GM18907 (cell line): ENCODE results near the gene SIDT2.

Experiments
- ATAC-seq: cut with Tn5 transposase; IDR thresholded peaks from one replicate; pipeline ENCODE4 v1.9.1; 2021; ENCODE audit warnings: mild to moderate bottlenecking, moderate library complexity; ENCODE audit not compliant: unreplicated experiment

Gene SIDT2

DNA sequence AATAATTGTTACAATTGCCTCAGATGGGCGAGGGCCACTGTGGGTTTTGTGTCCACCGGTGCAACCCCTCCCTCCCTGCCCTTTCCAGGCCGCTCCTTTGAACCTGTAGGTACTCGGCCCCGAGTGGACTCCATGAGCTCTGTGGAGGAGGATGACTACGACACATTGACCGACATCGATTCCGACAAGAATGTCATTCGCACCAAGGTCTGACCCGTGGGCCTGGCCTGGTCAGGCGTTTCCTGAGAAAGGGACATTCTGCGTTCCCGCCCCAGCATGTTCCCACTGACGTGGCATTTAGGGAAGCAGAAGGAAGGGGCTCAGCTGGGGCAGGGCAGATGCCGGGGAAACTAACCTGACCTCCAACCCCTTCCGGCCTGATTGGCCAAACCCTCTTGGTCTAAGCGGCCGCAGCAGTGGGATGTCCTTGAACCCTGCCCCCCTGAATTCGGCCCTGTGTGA, 10.1 kb downstream of the SIDT2 start:
- ATAC-seq: no peak

DNA sequence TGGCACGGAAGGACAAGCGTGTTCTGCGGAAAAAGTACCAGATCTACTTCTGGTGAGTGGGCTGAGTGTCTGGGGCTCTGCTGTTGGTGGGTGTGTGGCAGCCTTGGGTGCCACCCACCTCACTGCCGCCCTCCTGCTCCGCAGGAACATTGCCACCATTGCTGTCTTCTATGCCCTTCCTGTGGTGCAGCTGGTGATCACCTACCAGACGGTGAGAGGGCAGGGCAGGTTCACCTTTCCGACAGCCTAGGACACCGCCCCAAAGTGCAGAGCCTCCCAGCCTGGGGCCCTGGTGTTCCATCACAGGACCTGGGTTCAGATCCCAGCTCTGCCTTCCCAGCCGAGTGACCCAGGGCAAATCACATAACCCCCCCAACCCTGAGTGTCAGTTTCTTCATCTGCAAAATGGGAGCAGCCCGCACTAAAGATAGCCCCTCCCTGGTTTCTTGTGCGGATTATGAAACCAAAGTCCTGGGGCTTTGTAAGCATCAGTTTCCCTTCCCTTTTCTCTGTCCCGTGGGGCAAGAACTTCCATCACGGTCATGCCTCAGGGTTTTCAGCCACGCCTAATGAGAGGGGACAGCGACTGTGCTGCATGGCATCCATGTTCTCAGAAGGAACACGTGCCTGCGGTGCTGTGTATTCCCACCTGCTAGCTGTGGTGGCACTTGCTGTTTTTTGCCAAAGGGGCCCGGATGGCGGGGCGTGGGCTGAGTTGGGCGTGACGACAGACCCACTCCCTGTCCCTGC, 10.8 kb downstream of the SIDT2 start:
- ATAC-seq: peak; percentile 66

DNA sequence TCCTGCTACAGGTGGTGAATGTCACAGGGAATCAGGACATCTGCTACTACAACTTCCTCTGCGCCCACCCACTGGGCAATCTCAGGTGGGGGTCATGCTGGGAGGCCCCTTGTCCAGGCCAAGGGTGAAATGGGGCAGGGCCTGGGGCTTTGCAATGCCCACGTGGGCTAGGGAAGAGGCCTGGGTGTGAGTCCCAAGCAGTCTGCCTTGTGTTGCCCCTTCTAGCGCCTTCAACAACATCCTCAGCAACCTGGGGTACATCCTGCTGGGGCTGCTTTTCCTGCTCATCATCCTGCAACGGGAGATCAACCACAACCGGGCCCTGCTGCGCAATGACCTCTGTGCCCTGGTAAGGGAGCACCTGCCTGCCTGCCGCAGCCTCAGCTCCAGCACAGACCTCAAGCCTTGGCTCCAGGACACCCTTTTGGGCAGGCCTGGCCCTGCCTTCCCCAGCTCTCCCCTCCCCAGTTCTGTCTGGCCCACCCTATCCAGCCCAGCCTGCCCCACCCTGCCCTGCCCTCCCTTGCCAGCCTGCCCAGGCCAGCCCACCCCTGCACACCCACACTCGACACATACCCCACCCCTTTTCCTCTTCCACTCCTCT, 11.5 kb downstream of the SIDT2 start:
- no peak for ATAC-seq

DNA sequence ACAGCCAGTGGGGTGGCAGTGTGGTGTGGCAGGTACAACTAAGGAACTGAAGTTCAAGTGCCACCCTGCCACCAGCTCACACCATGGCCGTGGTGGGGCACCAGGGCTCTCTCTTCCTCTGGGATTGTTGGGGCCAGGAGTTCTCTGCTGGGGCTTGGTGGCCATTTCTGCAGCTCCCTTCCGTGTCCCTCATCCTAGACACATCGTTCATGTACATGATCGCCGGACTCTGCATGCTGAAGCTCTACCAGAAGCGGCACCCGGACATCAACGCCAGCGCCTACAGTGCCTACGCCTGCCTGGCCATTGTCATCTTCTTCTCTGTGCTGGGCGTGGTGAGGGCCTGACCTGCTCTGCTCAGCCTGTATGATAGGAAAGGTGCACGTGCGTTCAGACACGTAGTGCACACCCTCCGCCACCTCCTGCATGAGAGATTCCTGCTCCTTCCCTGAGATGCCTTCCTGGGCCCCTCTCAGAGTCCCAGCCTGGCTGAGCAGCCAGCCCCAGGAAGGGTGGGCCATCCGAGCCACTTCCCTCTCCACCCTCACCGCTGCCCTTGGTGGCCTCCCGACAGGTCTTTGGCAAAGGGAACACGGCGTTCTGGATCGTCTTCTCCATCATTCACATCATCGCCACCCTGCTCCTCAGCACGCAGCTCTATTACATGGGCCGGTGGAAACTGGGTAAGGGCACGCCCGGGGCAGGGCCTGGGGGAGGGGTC, 13.3 kb downstream of the SIDT2 start:
- no peak for ATAC-seq

DNA sequence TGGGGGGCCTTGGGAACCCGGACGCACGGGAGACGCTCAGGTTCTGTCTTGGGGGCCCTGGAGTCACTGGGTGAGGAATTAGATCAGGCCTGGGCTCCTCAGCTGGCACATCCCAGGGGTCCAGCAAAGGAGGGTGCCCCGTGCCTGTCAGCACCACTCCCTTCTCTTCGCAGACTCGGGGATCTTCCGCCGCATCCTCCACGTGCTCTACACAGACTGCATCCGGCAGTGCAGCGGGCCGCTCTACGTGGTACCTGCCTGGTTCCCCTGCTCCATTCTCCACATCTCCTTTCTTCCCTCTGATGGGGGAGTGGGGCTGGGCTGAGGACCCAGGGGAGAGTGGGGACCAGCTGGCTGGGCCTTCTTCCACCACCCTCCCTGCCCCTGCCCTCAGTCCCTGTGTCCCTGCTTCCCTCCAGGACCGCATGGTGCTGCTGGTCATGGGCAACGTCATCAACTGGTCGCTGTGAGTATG, 13.9 kb downstream of the SIDT2 start:
- no peak for ATAC-seq

DNA sequence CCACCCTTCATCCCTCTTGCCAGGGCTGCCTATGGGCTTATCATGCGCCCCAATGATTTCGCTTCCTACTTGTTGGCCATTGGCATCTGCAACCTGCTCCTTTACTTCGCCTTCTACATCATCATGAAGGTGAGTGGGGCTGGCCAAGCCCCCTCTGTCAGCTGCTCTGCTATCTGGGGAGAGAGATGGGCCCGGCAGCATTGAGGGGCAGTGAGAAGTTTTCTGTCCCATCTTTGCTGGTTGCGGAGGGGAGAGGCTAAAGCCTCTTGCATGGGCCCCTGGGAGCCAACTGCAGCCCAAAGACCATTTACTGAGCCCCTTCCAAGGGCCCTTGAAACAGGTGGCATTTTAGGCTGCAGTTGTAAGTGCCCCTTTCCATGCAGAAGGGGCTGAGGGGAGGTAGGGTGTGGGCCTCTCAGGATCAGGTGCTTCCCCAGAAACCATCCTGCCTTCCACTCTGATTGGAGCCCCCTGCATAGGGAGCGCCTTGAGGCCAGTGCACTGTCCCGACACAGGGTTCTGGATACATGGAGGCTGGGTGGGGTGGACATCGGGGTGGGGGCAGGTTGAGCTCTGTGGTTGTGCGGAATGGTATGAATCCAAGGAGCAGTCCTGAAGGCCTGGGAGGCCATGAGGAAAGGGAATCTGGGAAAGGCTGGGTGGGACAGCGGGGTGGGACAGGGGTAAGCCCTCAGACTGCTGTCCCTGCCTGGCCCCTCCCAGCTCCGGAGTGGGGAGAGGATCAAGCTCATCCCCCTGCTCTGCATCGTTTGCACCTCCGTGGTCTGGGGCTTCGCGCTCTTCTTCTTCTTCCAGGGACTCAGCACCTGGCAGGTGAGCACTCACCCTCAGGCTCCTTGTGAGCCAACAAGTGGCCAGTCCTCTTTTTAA, 14.8 kb downstream of the SIDT2 start:
- no peak for ATAC-seq

DNA sequence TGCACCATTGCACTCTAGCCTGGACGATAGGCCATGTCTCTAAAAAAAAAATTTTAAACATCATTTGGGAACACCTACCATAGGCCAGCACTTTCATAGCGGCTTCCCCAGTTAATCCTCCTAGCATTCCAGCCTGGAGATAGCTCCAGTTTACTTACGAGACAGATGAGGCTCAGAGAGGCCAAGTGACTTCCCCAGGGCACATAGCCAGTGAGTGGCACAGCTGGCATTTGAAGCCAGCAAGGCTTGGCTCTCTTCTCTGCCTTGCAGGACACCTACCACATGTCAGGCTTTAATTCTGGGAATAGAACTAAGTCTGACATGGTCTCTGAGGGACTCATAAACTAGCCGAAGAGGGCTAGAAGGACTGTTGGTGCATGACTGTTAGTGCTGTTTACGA, 15.7 kb downstream of the SIDT2 start:
- ATAC-seq: no peak

DNA sequence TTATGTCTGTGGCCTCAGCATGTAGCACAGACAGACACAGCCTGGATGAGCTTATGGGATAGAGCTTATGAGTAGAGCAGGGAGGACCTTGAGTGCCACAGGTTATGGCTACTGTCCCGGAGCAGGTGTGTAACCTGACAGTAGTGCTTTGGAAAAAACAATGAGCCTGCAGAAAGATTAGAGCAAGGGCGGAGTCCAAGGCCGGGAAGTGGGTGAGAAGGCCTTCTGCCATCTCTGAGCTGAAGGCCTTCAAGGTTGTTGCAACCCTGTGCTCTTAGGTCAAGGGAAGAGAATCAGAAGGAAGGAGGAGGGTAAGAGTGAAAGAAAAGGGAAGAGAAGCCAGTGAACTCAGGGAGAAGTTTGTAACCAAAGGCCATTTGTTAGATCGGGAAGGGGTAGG, 16.7 kb downstream of the SIDT2 start:
- ATAC-seq: no peak

DNA sequence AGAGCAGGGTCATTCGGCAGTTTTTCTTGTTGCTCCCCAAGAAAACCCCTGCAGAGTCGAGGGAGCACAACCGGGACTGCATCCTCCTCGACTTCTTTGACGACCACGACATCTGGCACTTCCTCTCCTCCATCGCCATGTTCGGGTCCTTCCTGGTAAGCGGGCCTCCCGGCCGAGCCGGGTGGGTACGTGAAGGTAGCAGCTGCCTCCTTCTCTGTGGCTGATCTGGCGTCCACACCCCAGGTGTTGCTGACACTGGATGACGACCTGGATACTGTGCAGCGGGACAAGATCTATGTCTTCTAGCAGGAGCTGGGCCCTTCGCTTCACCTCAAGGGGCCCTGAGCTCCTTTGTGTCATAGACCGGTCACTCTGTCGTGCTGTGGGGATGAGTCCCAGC, 17.2 kb downstream of the SIDT2 start:
- no peak for ATAC-seq

DNA sequence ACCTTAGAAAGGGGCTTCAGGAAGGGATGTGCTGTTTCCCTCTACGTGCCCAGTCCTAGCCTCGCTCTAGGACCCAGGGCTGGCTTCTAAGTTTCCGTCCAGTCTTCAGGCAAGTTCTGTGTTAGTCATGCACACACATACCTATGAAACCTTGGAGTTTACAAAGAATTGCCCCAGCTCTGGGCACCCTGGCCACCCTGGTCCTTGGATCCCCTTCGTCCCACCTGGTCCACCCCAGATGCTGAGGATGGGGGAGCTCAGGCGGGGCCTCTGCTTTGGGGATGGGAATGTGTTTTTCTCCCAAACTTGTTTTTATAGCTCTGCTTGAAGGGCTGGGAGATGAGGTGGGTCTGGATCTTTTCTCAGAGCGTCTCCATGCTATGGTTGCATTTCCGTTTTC, 18.5 kb downstream of the SIDT2 start:
- no peak for ATAC-seq

DNA sequence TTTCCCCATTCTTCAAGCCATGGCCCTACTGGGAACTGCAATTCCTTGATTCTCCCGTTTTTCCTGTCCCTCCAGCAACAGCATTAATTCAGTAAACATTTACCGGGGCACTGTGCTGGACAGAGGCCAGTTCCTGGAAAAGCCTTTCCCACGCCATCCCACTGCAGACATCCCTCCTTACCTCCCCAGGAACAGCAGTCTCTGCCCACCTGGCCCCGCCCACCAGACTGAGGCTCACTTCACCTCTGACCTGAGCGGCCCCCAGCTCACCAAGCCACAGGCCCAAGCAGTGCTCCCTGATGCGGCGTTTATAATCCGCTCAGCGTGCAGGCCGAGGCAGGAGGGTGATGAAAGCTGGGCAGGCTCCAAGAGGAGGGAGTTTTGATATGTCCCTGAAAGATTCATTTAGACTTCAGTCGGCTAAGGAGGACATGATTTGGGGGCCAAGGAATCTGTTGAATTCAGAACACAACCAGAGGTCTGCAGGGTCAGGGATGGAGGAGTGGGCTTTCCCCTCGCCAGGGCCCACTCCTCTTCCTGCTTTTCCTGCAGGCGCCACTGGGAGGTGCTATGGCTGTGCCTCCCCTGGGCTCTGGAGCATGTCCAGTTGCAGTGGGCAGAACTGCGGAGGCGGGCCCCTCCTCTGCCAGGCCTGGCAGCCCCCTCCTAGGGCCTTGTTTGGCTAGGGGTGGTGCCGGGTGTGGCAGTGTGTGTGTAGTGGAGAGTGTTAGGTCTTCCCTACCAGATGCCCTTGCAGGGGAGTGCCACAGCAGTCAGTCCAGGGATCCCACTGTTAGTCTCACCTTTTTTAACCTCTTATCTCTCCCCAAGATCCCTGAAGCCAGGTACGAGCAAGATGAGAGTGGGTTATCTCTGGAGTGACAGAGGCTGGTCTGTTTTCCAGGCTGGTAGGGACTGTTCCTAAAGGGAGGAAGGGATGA, 19.2 kb downstream of the SIDT2 start:
- no peak for ATAC-seq

DNA sequence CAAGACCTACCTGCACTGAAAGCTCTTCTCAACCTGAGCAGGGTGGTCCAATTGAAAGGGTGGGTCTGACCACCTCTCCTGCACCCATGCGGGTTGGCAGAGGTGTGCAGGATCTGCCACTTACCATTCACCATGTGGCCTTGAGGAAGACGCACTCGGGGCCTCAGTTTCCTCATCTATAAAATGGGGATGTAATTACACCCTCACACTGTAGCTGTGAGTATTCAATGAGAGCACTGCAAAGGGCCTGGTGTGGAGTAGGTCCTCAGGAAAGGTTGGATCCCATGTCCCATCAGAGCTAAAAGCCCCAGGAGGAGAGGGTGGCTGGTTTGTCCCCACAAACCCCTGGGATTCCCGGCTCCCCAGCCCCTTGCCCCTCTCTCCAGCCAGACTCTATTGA, 20.1 kb downstream of the SIDT2 start:
- no peak for ATAC-seq

DNA sequence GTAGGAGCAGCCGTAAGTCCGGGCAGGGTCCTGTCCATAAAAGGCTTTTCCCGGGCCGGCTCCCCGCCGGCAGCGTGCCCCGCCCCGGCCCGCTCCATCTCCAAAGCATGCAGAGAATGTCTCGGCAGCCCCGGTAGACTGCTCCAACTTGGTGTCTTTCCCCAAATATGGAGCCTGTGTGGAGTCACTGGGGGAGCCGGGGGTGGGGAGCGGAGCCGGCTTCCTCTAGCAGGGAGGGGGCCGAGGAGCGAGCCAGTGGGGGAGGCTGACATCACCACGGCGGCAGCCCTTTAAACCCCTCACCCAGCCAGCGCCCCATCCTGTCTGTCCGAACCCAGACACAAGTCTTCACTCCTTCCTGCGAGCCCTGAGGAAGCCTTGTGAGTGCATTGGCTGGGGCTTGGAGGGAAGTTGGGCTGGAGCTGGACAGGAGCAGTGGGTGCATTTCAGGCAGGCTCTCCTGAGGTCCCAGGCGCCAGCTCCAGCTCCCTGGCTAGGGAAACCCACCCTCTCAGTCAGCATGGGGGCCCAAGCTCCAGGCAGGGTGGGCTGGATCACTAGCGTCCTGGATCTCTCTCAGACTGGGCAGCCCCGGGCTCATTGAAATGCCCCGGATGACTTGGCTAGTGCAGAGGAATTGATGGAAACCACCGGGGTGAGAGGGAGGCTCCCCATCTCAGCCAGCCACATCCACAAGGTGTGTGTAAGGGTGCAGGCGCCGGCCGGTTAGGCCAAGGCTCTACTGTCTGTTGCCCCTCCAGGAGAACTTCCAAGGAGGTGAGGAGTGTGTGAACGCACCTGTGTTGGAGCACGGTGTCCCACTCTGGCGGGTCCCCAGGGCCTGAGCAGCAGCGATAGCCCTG, 20.7 kb downstream of the SIDT2 start, which contains the start of gene TAGLN:
Gene TAGLN, plus strand, starts transcription at position 318 of the 863 bp plus-strand sequence. CDS start 3,644 bp downstream, outside the sequence.
- ATAC-seq: no peak

DNA sequence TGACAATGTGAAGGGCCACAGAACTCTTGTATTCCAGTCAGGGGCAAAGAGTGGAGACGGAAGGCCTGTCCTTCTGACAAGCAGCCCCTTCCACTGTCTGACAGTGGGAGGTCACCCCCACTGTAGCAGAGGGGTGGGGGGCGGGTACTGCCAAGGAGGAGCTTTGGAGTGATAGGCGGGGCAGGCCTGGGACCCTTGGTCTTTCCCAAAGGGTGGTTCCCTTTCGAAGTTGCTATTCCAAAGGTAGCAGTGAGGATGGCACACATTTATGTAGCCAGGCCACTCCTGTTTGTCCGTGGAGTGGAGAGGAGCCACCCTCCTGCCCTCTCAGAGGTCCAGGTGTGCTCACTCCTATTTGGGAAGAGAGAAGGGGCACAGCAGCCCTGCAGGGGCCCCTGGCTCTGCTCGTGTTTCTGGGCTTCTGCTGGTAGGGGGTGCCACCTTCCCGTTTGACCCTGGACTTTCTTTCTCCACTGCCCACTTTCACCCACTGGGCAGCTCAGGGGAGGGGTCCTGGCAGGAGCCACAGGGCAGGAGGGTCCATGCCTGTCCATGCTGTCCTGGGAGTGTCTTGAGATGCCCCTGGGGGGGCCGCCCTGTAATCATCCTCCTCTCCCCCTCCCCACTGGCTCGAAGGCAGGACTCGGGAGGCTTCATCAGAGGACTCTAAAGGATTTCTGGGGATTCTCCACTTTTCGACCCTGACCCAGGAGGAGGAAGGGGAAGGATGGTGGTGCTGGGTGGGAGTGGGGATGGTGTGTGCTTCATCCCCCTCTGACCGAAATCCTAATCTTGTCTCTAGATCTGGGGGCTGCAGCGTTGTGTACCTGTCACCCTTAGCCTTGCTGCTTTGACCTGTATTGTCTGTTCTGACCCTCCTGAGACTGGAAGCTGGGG, 21.6 kb downstream of the SIDT2 start:
- no peak for ATAC-seq

DNA sequence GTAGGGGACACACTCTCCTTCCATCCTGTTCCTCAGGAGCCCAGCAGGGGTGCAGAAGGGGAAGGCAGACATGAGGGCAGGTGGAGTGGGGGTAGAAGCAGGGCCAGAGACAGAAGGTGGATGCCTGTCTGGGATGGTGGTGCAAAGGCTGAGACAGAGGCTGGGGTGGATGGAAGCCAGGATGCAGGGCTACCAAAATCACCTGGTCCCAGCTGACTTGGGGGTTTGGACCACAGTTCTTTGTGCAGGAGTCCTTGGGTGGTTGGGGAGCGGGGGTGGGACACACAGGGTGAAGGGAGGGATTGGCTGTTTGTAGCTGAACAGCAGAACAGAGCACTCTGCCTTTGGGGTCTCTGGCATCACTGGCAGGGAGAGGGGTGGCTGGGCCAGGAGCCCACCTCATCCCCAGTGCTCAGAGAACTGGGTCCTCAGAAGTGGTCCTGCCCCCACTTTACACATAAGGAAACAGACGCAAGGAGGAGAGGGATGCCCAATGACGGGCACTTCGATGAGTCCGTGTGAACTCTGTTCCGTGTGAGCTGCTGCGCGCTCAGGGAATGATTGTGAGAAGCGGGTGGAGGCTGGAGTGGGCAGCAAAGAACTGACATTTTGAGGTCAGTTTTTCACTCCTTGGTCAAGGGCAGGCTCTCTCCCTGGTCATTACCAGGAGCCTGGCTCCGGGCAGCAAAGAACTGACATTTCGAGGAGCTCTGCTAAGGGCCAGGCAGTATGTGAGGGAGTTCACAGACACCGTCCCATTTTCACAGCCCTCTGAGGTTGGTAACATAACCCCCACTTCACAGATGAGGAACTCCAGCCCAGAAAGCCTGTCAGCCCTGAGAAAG, 22.5 kb downstream of the SIDT2 start:
- no peak for ATAC-seq

DNA sequence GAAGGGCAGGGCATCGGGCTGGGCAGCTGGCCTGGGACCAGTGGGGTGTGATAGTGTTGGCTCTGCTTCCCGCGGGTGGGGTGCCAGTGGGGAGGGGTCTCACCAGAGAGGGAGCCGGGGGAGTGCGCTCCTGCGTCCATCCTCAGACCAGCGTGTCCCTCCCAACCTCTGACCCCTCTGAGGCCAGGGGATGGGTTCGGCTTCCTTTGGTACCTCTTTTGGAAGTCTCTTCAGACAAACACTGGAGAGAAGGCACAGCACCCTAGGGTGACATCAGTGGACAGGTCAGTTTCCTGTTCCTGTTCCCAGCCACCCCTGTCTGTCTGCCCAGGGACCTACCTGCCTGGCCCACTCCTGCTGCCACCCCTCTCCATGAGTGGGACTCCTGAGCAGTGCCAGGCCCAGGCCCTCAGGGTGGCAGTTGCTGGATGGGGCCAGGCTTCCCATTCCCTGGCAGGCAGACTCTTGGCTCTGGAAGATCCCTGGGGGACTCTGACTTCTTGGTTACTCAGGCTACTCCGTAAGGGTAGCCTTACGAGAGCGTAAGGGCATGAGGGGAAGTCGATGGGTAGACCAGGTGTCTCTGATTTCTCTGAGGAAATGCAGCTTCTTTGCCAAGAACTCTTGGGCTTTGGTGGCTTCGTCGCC, 23.2 kb downstream of the SIDT2 start:
- ATAC-seq: no peak
